ENCODE data around the gene CIART.
"Not testable (repeated sequence)": the region's sequence is repeated elsewhere in the genome, so short reads cannot be mapped to it uniquely, and the experiment has no call there.

Gene CIART, protein sequence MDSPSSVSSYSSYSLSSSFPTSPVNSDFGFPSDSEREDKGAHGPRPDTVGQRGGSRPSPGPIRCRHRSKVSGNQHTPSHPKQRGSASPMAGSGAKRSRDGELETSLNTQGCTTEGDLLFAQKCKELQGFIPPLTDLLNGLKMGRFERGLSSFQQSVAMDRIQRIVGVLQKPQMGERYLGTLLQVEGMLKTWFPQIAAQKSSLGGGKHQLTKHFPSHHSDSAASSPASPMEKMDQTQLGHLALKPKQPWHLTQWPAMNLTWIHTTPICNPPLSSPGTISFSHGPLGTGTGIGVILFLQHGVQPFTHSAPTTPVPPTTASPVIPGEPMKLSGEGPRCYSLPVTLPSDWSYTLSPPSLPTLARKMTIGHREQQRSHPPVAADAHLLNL

DNA sequence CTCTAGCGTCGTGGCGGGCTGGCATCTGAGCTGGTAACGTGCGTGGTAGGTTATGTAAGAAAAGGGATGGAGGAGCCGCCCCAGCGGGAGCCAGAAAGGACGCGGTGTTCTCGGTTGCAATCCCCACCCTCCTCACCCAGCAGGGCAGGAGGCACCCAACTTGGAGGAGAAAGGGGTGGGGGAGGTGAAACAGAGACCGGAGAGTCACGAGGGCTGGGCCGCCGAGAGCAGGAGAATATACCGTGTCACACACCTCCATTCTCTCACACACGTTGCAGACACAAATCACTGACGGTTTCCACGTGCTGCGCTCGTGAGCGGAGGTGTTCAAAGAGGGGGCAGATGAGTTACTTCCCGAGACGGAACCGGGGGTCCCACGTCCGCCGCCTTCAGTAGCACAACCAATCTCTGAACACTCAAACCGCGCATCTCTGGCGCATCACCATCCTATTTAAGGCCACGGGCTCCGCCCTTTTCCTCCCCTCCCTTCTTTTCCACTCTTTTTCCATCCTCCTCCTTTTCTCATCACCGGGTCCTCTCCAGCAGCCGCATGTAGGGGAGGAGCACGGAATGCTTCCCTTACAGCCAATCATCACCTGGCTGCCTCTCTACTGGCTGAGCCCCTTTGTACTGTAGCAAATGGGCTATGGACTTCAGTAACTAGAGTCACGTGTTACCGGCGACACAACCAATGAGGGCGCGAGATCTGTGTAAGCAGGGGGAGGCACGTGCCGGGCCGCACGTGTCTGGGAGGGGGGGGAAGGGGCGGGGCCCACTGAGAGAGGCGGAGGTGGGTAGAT is at the start of gene CIART:
Gene CIART (plus strand): TSS at position 797 of the 800 bp plus-strand sequence. CDS start 714 bp downstream, outside the sequence.
- peak; percentile 97 for DNase-seq (ENCODE audit: low read depth)
- H3K4me3 ChIP-seq (ENCODE audit: low read depth, low read length): peak within 1 kb of the TSS; percentile 65

DNA sequence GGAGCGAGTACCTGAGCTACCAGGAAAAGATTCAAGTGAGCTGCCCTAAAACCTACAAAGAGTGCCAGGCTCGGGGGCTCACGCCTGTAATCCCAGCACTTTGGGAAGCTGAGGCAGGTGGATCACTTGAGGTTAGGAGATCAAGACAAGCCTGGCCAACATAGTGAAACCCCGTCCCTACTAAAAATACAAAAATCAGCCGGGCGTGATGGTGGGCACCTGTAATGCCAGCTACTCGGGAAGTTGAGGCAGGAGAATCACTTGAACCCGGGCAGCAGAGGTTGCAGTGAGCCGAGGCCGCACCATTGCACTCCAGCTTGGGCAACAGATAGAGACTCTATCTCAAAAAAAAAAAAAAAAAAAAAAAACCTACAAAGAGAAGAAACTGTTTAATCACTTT is 49.4 kb upstream of the CIART start:
- DNase-seq (ENCODE audit: low read depth); H3K4me3 ChIP-seq (ENCODE audit: low read depth, low read length): not testable (repeated sequence)

- peak overlapping the region; percentile 91 for H3K4me3 ChIP-seq (ENCODE audit: low read depth, low read length)
- no peak for DNase-seq (ENCODE audit: low read depth)
These were observed 48.7 kb upstream of the CIART start for GRCh38 chr1:150233359-150234308.

- DNase-seq (ENCODE audit: low read depth): no peak
- H3K4me3 ChIP-seq (ENCODE audit: low read depth, low read length): peak overlapping the region; percentile 91
These were observed 48.1 kb upstream of the CIART start for GRCh38 chr1:150234309-150234565.

- peak overlapping the region; percentile 91 for H3K4me3 ChIP-seq (ENCODE audit: low read depth, low read length)
- no peak for DNase-seq (ENCODE audit: low read depth)
These were observed 47.6 kb upstream of the CIART start for GRCh38 chr1:150234566-150235293.

- H3K4me3 ChIP-seq (ENCODE audit: low read depth, low read length): peak overlapping the region; percentile 91
- DNase-seq (ENCODE audit: low read depth): no peak
These were observed 47.0 kb upstream of the CIART start for GRCh38 chr1:150235294-150235851.

- peak; percentile 99 for DNase-seq (ENCODE audit: low read depth)
- peak within 1 kb of the TSS; percentile 91 for H3K4me3 ChIP-seq (ENCODE audit: low read depth, low read length)
These were observed 46.3 kb upstream of the CIART start, which contains the start of gene ANP32E for GRCh38 chr1:150235852-150236613. Gene ANP32E (minus strand): TSS chr1:150236112. CDS start chr1:150235786, 326 bp downstream.

DNA sequence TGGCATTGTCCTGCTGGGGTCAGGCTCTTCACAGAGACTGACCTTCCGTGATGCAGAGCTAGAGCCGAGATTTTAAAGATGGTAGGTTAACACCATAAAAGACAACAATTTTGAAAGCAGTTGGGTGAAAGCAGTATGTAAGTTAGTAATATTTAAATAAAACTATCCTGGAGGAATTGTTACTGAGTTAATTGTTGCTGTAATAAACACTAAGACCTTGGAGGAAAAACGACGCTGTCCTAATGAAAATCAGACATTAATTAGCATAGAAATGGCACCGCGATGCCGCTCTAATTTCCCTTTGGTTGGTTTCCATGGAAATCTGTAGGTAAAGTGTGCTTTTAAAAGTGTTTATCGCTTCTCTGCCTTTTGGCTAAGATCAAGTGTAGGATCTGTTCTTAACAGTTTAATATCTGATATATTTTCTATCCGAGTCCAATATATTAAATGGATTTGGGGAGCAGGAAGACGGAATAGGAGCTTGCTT is 45.7 kb upstream of the CIART start:
- no peak for DNase-seq (ENCODE audit: low read depth)
- peak overlapping the region; percentile 91 for H3K4me3 ChIP-seq (ENCODE audit: low read depth, low read length)

- not testable (repeated sequence) for H3K4me3 ChIP-seq (ENCODE audit: low read depth, low read length); DNase-seq (ENCODE audit: low read depth)
These were observed 45.2 kb upstream of the CIART start for GRCh38 chr1:150237176-150237575.

DNA sequence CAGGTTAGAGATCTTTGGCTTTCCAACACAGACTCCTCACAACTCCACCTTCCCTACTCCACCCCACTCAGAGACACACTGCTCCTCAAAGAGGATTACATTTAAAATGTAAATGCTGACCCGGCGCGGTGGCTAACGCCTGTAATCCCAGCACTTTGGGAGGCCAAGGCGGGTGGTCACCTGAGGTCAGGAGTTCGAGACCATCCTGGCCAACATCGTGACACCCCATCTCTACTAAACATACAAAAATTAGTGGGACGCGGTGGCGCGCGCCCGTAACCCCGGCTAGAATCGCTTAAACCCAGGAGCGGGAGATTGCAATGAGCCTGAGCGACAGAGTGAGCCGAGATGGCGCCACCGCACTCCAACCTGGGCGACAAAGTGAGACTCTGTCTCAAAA is 44.6 kb upstream of the CIART start:
- no peak for DNase-seq (ENCODE audit: low read depth)
- H3K4me3 ChIP-seq (ENCODE audit: low read depth, low read length): no peak overlapping the region

GRCh38 chr1:150243003-150243402 is 39.4 kb upstream of the CIART start:
- DNase-seq (ENCODE audit: low read depth): no peak
- no peak overlapping the region for H3K4me3 ChIP-seq (ENCODE audit: low read depth, low read length)

- no peak overlapping the region for H3K4me3 ChIP-seq (ENCODE audit: low read depth, low read length)
These were observed 32.4 kb upstream of the CIART start for GRCh38 chr1:150249936-150250335.

DNA sequence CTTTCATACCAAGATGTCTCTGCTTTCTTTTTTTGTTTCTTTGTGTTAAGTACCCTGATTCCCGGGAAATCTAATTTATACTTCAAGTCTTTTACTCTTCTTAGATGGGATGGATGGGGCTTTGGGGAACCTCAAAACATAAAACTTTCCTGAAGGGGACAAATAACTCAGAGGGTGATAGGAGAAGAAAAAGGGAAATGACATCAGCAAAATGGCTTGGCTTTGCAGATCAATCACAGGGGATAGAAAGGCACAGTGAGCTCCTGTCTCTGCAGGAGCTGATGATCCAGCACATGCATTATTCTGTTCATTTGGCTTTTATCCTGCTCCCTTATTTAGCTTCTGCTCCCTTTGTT is 26.2 kb upstream of the CIART start:
- no peak overlapping the region for H3K4me3 ChIP-seq (ENCODE audit: low read depth, low read length)
- DNase-seq (ENCODE audit: low read depth): no peak

More at GRCh38 chr1:150249936-150250335, 32.4 kb upstream of the CIART start:
- no peak for DNase-seq (ENCODE audit: low read depth)

DNA sequence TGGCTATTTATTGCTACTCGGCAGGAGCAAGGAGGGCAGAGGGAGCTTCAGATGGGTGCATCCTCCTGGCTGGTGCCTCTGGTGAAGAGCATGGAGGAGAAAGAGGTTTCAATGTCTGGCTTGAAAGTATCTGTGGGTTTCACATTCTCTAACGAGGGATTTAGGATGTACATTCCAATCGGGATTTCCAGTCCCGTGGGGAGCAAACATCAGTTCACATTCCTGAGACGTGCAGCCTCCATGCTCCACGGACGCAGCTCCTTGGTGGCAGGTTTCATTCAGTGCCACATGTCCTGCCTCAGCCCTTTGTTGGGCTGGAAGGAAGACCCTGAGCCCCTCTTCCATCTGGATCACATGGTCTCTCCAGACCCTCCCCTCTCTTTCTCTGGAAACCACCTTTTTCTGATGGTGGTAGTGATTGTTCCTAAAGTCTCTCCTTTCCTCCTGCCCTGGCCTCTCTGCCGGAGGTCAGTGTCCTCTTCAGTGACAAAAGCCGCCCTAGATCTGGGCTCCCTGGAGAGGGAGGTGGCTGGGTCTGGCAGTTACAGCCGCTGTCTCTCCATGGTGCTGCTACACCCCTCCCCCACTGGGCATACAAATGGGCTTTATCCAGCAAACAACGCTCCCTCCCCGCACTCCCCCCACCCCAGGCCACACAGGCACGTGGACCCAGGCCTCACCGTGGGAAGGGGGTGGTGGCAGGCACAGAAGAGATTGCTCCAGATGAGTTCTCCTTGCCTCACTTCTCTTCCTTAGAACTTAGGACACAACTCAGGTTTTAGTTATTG is 25.6 kb upstream of the CIART start:
- H3K4me3 ChIP-seq (ENCODE audit: low read depth, low read length): no peak overlapping the region
- no peak for DNase-seq (ENCODE audit: low read depth)

- no peak for DNase-seq (ENCODE audit: low read depth)
- no peak within 1 kb of the TSS for H3K4me3 ChIP-seq (ENCODE audit: low read depth, low read length)
These were observed 24.4 kb upstream of the CIART start, which contains the start of gene CA14 for GRCh38 chr1:150257624-150258585. Gene CA14 (plus strand): TSS chr1:150257774. CDS start chr1:150258129, 355 bp downstream.

DNA sequence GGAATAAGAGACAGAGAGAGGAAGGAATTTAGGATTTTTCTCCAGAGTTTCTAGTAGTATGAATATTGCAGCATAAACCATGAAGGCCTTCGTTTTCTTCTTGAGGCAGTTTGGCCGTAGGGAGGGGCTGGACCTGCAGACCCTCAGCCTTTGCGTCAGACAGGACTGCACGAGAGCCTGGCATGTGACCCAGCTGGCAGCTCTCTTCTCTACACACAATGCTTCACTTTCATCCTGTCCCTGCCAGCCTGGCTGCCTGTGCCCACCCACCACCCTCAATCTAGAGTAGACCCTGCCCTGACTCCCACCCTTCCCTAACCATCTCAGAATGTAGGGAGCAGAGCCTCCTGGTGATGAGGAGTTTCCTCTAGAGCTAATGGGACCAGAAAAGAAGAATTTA is 23.1 kb upstream of the CIART start:
- no peak overlapping the region for H3K4me3 ChIP-seq (ENCODE audit: low read depth, low read length)

More for the DNA sequence above, 23.1 kb upstream of the CIART start:
- DNase-seq (ENCODE audit: low read depth): no peak

Data from skeletal muscle cell (primary cell).